Measurements from ENCODE around the gene RPS6KC1.

The RPS6KC1 gene

GRCh38 chr1:213221209-213221608 is 170.2 kb downstream of the RPS6KC1 start:
- DNase-seq (ENCODE audit: low read depth in 3 of 3) = no peak

- no peak for DNase-seq (ENCODE audit: low read depth in 3 of 3)
Observed at GRCh38 chr1:213227458-213227857, 176.4 kb downstream of the RPS6KC1 start.

GRCh38 chr1:213231795-213232231 is 180.8 kb downstream of the RPS6KC1 start:
- DNase-seq (ENCODE audit: low read depth in 3 of 3) = no peak

GRCh38 chr1:213242883-213243282 is 191.8 kb downstream of the RPS6KC1 start:
- no peak for DNase-seq (ENCODE audit: low read depth in 3 of 3)

GRCh38 chr1:213244664-213245091 is 193.6 kb downstream of the RPS6KC1 start:
- peak in 2 of 3 donors; percentile 3 to 14 for DNase-seq (ENCODE audit: low read depth in 3 of 3)

GRCh38 chr1:213245260-213245910 is 194.3 kb downstream of the RPS6KC1 start:
- DNase-seq (ENCODE audit: low read depth in 3 of 3) = no peak

- no peak for DNase-seq (ENCODE audit: low read depth in 3 of 3)
Observed at GRCh38 chr1:213247038-213247437, 196.0 kb downstream of the RPS6KC1 start.

GRCh38 chr1:213249395-213249794 is 198.4 kb downstream of the RPS6KC1 start:
- DNase-seq (ENCODE audit: low read depth in 3 of 3) = no peak

- no peak for DNase-seq (ENCODE audit: low read depth in 3 of 3)
Observed at GRCh38 chr1:213250041-213250440, 199.0 kb downstream of the RPS6KC1 start.

GRCh38 chr1:213250446-213250845 is 199.4 kb downstream of the RPS6KC1 start:
- DNase-seq (ENCODE audit: low read depth in 3 of 3) = no peak

- no peak for DNase-seq (ENCODE audit: low read depth in 3 of 3)
Observed at GRCh38 chr1:213251972-213252371, 200.9 kb downstream of the RPS6KC1 start.

- no peak for DNase-seq (ENCODE audit: low read depth in 3 of 3)
Observed at GRCh38 chr1:213256438-213257087, 205.5 kb downstream of the RPS6KC1 start.

GRCh38 chr1:213260311-213261075 is 209.5 kb downstream of the RPS6KC1 start:
- no peak for DNase-seq (ENCODE audit: low read depth in 3 of 3)

- no peak for DNase-seq (ENCODE audit: low read depth in 3 of 3)
Observed at GRCh38 chr1:213264531-213264930, 213.5 kb downstream of the RPS6KC1 start.

GRCh38 chr1:213266983-213267772 is 216.1 kb downstream of the RPS6KC1 start:
- no peak for DNase-seq (ENCODE audit: low read depth in 3 of 3)

- no peak for DNase-seq (ENCODE audit: low read depth in 3 of 3)
Observed at GRCh38 chr1:213268221-213268620, 217.2 kb downstream of the RPS6KC1 start.

- no peak for DNase-seq (ENCODE audit: low read depth in 3 of 3)
Observed at GRCh38 chr1:213269829-213270228, 218.8 kb downstream of the RPS6KC1 start.

- no peak for DNase-seq (ENCODE audit: low read depth in 3 of 3)
Observed at GRCh38 chr1:213273546-213273945, 222.5 kb downstream of the RPS6KC1 start.

- no peak for DNase-seq (ENCODE audit: low read depth in 3 of 3)
Observed at GRCh38 chr1:213274140-213274539, 223.1 kb downstream of the RPS6KC1 start.

- DNase-seq (ENCODE audit: low read depth in 3 of 3) = no peak
Observed at GRCh38 chr1:213275293-213275692, 224.3 kb downstream of the RPS6KC1 start.

- no peak for DNase-seq (ENCODE audit: low read depth in 3 of 3)
Observed at GRCh38 chr1:213276236-213276635, 225.2 kb downstream of the RPS6KC1 start.

GRCh38 chr1:213277036-213277435 is 226.0 kb downstream of the RPS6KC1 start:
- no peak for DNase-seq (ENCODE audit: low read depth in 3 of 3)
